ENCODE data around the gene GNL3.

GNL3 gene

GRCh38 chr3:52689151-52689550 is 3.3 kb downstream of the GNL3 start:
- no peak for DNase-seq (ENCODE audit: low spot score)

GRCh38 chr3:52690560-52690959 is 4.7 kb downstream of the GNL3 start:
- no peak for DNase-seq (ENCODE audit: low spot score)

GRCh38 chr3:52693071-52693470 is 7.2 kb downstream of the GNL3 start:
- no peak for DNase-seq (ENCODE audit: low spot score)

- DNase-seq (ENCODE audit: low spot score) = no peak
Measured at GRCh38 chr3:52694528-52695189, 8.8 kb downstream of the GNL3 start.

- no peak for DNase-seq (ENCODE audit: low spot score)
Measured at GRCh38 chr3:52695798-52696671, 10.2 kb downstream of the GNL3 start.

- DNase-seq (ENCODE audit: low spot score) = no peak
Measured at GRCh38 chr3:52696830-52697631, 11.2 kb downstream of the GNL3 start.

- no peak for DNase-seq (ENCODE audit: low spot score)
Measured at GRCh38 chr3:52697632-52697965, 11.8 kb downstream of the GNL3 start.

GRCh38 chr3:52703341-52703740 is 17.5 kb downstream of the GNL3 start:
- DNase-seq (ENCODE audit: low spot score) = no peak

- peak; percentile 18 for DNase-seq (ENCODE audit: low spot score)
Measured at GRCh38 chr3:52704611-52705437, 19.0 kb downstream of the GNL3 start.

GRCh38 chr3:52705438-52705687 is 19.5 kb downstream of the GNL3 start:
- DNase-seq (ENCODE audit: low spot score) = no peak

GRCh38 chr3:52705688-52706686 is 20.2 kb downstream of the GNL3 start, which contains the start of the genes GLT8D1 and SPCS1:
GLT8D1 (minus strand) TSS chr3:52705791; CDS start chr3:52700460, 5,331 bp downstream.
SPCS1 (plus strand) TSS chr3:52706106; CDS start chr3:52706247, 141 bp downstream.
- peak; percentile 61 for DNase-seq (ENCODE audit: low spot score)

- DNase-seq (ENCODE audit: low spot score) = no peak
Measured at GRCh38 chr3:52707585-52707984, 21.8 kb downstream of the GNL3 start.

GRCh38 chr3:52710512-52710911 is 24.7 kb downstream of the GNL3 start:
- no peak for DNase-seq (ENCODE audit: low spot score)

- DNase-seq (ENCODE audit: low spot score) = no peak
Measured at GRCh38 chr3:52712291-52713212, 26.7 kb downstream of the GNL3 start.

- DNase-seq (ENCODE audit: low spot score) = no peak
Measured at GRCh38 chr3:52714335-52715302, 28.8 kb downstream of the GNL3 start.

GRCh38 chr3:52715714-52716305 is 30.0 kb downstream of the GNL3 start:
- no peak for DNase-seq (ENCODE audit: low spot score)

- DNase-seq (ENCODE audit: low spot score) = no peak
Measured at GRCh38 chr3:52719618-52720017, 33.8 kb downstream of the GNL3 start.
